Measurements from ENCODE around the gene MTFP1.
"Not testable (repeated sequence)": the region's sequence is repeated elsewhere in the genome, so short reads cannot be mapped to it uniquely, and the experiment has no call there.

Gene MTFP1

GRCh38 chr22:30439836-30440235, 14.3 kb downstream of the MTFP1 start:
- no peak for TF ChIP-seq CTCF (IDR thresholded peaks at IDR 0.05; ENCODE audit: low read depth, low read length, missing control alignments)
- H3K4me3 ChIP-seq (replicated peaks; ENCODE audit: low read depth, low read length): no peak overlapping the region
- no peak for DNase-seq (ENCODE audit: extremely low read depth, low read depth)

GRCh38 chr22:30441088-30441487, 15.5 kb downstream of the MTFP1 start:
- H3K4me3 ChIP-seq (replicated peaks; ENCODE audit: low read depth, low read length): no peak overlapping the region
- no peak for DNase-seq (ENCODE audit: extremely low read depth, low read depth)
- TF ChIP-seq CTCF (IDR thresholded peaks at IDR 0.05; ENCODE audit: low read depth, low read length, missing control alignments): no peak

GRCh38 chr22:30444632-30445437, 19.3 kb downstream of the MTFP1 start:
- peak; percentile 75 for TF ChIP-seq CTCF (IDR thresholded peaks at IDR 0.05; ENCODE audit: low read depth, low read length, missing control alignments)
- no peak overlapping the region for H3K4me3 ChIP-seq (replicated peaks; ENCODE audit: low read depth, low read length)
- DNase-seq (ENCODE audit: extremely low read depth, low read depth): no peak

GRCh38 chr22:30445438-30446145, 20.0 kb downstream of the MTFP1 start:
- no peak overlapping the region for H3K4me3 ChIP-seq (replicated peaks; ENCODE audit: low read depth, low read length)
- DNase-seq (ENCODE audit: extremely low read depth, low read depth): no peak
- TF ChIP-seq CTCF (IDR thresholded peaks at IDR 0.05; ENCODE audit: low read depth, low read length, missing control alignments): no peak

GRCh38 chr22:30447656-30448055, 22.1 kb downstream of the MTFP1 start:
- H3K4me3 ChIP-seq (replicated peaks; ENCODE audit: low read depth, low read length): no peak overlapping the region
- no peak for TF ChIP-seq CTCF (IDR thresholded peaks at IDR 0.05; ENCODE audit: low read depth, low read length, missing control alignments)

GRCh38 chr22:30451488-30451887, 25.9 kb downstream of the MTFP1 start:
- not testable (repeated sequence) for DNase-seq (ENCODE audit: extremely low read depth, low read depth); H3K4me3 ChIP-seq (replicated peaks; ENCODE audit: low read depth, low read length)

More at GRCh38 chr22:30447656-30448055, 22.1 kb downstream of the MTFP1 start:
- DNase-seq (ENCODE audit: extremely low read depth, low read depth): no peak

DNA sequence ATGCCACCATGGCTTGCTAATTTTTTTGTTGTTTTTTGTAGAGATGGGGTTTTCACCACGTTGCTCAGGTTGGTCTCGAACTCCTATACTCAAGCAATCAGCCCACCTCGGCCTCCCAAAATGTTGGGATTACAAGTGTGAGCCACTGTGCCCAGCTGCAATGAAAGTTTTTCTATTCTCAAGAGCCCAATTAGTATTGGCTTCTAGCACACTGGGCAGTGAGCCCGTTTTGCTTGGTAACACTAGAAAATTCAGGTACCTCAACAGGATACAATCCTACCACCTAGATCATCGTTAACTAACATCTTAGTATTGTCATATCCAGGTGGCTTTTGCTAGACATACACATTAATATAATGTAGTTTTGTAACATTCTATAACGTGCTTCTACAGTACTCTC, 27.3 kb downstream of the MTFP1 start:
- no peak for TF ChIP-seq CTCF (IDR thresholded peaks at IDR 0.05; ENCODE audit: low read depth, low read length, missing control alignments)
- no peak overlapping the region for H3K4me3 ChIP-seq (replicated peaks; ENCODE audit: low read depth, low read length)
- no peak for DNase-seq (ENCODE audit: extremely low read depth, low read depth)
